HG03196 (cell line): ENCODE data around the gene ST3GAL3.

Experiments used
- ATAC-seq: cut with Tn5 transposase; IDR thresholded peaks from one replicate; pipeline ENCODE4 v1.9.1; 2021; ENCODE audit not compliant: unreplicated experiment

Gene ST3GAL3

DNA sequence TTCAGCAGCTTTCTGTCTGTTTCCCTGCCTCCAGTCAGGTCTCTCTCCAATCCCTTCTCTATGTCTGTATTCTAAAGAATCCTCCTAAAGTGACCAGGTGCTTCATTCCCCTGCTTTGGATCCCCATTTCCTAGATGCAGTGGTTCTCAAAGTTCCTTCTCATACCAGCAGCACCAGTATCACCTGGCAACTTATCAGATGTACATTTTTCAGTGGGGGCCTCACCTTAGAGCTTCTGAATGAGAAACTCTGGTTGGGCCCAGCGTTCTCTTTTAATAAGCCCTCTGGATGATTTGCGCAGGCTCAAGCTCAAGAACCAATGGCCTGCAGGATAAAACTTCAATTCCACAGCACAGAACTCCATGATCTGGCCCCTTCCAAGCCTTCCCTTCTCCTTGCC lies 200.9 kb downstream of the ST3GAL3 start:
- no peak for ATAC-seq

DNA sequence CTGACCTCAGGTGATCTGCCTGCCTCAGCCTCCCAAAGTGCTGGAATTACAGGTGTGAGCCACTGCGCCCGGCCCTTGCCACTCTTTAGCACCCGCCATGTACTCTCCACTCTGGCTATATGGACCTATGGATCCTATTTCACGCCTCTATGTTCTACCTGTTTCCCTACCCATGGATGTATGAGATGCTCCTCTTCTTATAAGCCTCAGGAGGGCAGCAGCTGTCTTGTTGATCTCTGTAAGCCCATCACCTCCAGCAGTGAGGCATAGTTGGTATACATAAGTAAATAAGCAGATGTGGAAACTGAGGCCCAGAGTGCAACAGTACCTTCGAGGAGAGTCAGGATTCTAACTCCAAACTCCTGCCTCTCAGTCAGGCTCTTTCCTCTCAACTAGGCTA lies 201.5 kb downstream of the ST3GAL3 start:
- no peak for ATAC-seq

DNA sequence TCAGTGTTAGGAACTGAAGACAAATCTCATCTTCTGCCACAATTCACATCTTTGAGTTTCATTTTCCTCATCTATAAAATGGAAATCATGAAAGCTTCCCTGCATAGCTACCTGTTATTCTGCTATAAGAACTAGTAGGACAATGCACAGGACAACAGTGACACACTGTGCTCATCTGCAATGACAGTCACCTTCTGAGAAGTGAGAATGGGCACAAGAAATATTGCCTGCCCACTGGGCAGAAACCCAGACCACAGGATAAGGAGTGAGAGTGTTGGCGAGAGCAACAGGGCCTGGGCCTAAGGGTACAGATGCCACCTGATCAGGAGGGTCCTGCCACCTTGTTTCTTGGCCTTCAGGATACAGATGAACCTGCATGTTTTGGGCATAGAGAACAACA lies 203.0 kb downstream of the ST3GAL3 start:
- ATAC-seq, result no peak

DNA sequence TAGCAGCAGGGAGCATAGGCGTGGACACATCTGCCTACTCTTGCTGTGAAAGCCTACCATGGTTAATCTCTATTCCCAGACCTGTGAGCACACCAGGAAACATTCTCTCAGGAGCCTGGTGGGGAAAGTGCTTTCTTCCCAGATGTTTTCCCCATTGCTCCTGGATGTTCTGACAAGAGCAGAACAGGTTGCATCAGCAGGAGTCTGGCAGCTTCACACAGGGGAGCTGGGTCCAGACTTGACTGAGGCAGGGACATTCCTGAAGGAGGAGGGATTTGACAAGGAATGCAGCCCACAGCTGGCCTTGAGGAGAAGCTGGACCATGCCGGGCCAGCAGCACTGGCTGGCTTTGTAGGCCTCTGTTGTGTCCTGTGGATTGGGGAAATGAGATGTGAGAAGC lies 205.3 kb downstream of the ST3GAL3 start:
- no peak for ATAC-seq

DNA sequence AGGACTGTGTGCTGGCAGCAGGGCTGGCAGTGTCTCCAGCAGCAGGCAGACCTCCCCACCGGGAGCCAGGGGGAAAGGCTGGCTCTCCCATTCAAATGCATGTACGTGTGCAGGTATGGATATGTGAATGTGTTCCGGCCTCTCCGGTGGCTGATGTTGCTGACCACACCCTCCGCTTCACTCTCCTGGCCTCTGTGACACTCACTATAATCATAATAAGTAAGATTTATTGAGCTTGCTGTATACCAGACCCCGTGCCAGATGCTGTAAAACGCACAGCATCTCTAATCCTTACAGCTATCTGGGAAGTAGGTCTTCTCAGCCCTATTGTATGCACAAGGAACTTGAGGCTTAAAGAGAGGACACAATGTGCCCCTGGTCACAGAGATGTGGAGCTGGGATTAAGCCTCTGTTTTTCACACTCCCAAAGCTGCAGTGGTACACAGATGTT lies 205.7 kb downstream of the ST3GAL3 start:
- ATAC-seq, result no peak

DNA sequence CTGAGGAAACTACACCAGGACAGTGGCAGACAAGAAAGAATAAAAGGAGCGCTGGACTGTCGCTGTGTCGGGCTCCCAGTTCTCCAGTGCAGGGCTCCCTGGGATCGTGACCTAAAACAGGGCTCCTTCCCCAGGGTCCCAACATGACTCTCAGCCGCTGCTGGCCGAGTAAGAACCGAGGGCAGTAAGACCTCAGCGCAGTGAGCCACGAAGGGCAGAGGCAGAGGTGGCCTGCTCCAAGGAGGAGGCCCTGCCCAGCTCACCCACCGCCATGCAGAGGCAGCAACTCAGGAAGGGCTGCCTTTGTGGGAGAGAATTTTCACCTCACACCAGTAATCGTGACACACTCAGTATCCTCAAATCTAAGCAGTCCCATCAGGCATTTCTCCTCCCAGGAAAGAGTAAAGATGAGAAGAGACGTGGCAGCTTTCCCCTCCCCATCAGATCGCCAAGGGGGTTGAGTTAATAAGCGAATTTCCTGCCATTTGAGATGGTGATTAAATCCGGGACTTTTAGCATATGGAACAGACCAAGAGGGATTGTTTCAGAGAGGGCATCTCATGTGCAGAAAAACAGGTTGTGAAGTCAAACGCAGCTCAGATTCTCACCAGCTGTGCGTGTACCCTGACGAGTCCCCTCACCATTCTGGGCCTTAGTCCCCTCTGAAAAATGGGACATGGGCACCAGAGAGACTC lies 206.5 kb downstream of the ST3GAL3 start:
- no peak for ATAC-seq

DNA sequence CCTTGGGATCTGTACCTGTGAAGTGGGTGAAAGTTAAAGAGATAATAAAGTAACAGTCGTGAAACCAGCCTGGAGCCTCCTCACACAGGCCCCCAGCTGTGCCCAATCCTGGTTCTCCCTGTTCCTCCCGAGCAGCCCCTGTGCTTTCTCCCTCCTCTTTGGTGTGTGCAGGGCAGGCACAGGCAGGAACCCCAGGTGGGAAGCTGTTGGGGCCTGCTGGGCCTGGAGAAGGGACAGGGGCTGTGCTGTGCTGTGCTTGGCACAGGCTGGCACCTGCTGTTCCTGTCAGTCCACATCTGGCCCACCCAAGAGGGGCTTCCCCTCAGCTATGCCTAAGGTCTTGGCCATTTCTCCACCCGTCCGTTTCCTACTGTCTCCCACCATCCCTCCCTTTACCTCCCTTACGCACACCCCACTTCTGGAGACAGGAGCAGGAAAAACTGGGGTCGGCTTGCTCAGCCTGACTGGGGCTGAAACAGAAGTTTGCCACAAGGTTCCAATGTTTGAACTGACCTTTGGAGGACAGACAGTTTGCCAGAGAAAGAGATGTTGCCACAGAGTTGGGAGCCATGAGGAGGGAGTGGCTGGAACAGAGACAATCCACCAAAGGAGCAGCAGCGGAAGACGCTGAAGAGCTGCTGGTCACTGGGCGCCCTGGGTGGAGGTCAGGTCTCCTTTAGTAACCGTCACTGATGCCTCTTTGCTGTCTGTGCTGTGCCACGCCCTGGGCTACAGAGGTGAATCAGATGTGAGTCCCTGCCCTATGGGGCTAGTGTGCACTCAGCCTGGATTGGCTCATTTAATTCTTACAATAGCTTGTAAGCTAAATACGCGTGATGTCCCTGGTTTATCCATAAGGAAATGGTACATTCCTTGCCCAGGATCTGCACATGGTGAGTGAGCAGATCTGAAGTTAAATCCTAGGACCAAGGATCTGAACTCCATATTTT lies 207.5 kb downstream of the ST3GAL3 start:
- no peak for ATAC-seq

DNA sequence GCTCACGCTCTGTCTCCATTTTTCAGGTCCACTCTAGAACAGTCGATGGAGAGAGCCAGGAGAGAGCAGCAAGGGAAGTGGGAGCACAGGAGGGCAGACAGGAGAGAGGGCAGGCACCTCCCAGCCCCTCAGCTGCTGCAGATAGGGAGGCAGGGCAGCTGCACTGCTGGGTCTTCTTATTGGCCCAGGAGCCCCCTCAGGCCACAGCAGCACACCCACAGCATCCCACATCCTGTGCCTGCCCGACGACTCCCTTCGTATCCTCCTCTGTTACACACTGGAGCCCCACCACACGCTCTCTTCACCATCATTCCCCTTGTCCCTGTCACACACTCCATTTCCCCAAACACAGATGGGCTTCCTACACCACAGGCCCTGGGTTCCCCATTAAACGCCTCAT lies 212.6 kb downstream of the ST3GAL3 start:
- ATAC-seq, result no peak

DNA sequence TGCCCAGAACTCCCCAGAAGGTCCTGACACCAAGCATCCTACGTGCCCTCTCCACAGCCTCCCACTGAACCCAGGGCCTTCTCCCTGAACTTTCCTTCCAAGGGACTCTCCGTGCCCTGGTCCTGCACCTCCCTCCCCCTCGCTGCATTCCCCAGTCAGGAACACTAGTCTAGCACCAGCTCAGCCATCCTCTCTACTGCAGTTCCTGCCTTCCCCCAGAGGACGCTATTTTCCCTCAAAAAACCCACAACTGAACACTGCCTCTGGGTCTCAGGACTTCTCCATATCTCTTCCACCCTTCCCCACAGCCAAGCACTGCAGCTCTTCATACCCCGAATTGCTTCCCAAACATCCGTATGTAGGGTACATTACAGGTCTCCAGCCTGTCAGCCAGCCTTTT lies 213.7 kb downstream of the ST3GAL3 start:
- no peak for ATAC-seq

DNA sequence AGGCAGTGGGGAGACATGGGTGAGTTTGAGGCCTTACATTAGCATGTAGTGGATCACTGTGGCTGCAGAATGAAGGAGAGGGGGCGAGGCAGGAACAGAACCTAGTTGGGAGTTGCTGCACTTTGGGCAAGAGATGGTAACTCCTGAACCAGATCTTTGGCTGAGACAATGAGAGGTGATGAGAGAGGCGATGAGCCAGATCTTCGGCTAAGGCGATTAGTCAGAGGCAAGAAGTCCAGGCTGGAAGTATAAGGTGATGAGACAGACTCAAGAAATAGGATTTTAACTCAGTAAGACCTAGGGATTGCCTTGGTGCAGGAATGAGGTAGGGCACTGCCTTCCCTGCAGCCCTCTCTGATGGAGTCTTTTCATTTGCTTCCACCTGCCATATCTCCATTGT lies 217.2 kb downstream of the ST3GAL3 start:
- no peak for ATAC-seq

DNA sequence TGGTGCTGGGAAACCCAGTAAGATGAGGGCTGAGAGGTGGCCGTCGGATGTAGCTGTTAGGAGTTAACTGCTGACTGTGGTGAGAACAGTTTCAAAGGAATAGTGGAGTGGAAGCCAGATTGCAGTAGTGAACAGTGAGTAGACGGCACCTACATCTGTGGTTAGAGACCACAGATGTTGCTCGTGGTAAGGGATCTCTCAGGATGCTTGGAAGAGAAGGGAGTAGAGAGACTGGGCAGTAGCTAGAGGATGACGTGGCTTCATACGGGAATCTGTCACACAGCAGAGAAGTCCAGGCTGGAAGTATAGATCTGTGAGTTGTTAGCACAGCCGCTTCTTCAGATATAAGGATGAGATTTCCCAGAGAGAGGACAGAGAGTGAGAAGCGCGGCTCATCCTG lies 218.5 kb downstream of the ST3GAL3 start:
- ATAC-seq, result no peak

DNA sequence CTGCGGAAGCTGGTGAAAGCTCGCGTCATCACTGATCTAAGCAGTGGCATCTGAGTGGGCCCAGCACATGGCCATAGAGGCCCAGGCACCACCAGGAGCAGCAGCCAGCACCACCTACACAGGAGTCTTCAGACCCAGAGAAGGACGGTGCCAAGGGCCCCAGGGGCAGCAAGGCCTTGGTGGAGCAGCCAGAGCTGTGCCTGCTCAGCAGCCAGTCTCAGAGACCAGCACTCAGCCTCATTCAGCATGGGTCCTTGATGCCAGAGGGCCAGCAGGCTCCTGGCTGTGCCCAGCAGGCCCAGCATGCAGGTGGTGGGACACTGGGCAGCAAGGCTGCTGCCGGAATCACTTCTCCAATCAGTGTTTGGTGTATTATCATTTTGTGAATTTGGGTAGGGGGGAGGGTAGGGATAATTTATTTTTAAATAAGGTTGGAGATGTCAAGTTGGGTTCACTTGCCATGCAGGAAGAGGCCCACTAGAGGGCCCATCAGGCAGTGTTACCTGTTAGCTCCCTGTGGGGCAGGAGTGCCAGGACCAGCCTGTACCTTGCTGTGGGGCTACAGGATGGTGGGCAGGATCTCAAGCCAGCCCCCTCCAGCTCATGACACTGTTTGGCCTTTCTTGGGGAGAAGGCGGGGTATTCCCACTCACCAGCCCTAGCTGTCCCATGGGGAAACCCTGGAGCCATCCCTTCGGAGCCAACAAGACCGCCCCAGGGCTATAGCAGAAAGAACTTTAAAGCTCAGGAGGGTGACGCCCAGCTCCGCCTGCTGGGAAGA lies 223.0 kb downstream of the ST3GAL3 start:
- ATAC-seq, result no peak

DNA sequence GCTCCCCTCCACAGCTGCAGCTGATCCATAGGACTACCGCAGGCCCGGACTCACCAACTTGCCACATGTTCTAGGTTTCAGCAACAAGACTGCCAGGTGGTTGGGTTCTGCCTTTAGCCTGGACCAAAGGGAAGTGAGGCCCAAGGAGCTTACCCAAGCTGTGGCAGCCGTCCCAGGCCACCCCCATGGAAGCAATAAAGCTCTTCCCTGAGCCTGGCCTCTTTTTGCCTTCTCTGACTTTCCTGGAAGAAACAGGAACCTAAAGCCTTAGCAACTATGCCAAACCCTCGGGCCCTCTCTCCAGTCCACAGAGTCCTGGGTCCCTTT lies 223.6 kb downstream of the ST3GAL3 start:
- ATAC-seq, result no peak

DNA sequence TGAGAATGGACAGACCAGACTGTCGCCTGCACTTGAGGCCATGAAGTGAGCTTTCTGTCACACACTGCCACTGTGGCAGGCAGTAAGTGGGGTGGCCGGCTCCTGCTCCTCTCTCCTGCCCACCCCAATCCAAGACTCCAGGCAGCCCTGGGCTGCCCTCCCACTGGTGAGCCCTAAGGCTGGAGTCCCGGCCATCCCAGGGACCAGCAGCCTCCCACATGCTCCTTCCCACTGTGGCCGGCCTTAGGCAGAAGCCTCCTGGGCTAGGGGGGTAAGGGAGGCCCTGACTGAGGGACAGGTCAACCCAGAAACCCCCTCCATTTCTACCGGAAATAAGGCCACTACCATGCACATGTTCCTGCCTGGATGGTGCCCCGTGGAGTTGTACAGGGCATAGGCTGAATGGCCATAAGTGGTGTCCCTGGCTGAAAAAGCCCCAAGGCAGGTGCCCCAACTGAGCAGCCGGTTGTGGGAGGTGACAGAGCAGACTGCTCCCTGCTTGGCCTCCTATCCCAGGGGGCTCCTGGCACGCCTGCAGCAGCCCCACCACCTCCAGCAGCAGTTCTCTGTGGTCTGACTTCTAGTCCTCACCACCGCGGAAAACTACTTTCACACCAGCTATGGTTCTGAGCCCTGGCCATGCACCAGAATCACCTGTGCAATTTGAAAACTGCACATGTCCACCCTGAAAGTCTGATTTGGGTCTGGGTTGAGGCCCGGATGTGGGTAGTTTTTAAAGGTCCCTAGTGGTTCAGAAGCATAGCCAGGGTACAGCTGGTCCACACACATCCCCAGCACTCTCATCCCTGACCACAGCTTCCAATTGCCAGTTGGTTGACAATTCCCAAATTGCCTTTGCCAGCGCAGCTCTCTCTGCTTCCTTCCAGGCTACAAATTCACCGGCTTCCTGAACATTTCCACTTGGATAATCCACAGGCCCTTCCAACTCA lies 224.7 kb downstream of the ST3GAL3 start:
- ATAC-seq, result no peak

DNA sequence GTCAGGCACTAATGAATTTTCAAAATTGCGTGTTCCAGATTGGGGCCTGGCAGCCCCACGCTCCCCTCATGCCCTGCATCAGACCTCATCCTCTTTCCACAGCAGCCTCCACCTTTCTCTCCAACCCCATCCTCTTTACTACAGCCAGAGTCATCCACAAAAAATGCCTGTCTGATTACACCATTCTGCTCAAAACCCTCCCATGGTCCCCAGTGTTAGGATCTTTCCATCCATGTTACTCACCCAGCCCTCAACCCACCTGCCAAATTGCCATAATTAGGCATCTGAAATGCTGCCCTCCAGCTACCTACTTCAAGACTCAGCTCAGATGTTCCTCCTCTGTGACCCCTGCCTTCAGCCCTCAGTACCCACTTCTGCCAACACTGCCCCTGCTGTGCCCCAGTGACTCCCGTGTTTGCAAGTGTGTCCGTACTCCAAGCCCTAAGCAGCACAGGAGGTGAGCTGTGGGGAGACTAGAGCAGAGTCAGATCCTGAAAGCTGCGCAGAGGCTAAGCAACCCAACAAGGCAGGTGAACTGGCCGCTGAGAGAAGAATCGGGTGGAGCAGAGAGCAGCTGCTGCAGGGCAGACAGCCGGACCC lies 225.6 kb downstream of the ST3GAL3 start:
- ATAC-seq, result no peak

DNA sequence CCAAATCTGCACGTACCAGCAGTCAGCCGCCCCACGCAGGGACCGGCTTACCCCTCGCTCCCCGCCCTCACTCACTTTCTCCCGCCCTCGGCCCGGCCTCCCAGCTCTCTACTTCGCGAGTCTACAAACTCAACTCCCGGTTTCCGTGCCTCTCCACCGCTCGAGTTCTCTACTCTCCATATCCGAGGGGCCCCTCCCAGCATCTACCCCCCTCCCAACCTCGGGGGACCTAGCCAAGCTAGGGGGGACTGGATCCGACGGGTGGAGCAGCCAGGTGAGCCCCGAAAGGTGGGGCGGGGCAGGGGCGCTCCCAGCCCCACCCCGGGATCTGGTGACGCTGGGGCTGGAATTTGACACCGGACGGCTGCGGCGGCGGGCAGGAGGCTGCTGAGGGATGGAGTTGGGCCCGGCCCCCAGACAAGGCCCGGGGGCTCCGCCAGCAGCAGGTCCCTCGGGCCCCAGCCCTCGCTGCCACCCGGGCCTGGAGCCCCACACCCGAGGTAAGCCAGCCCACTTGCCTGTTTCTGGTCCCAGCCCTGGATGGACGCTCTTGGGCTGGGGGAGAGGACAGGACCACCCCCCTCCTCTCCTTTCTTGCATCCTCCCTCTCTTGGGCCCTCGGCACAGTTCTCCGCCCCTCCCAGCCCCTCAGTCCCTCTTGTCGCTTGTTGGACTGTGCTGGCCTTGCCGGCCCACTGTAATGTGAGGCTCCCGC lies 226.2 kb downstream of the ST3GAL3 start, which contains the start of gene ARTN:
Gene ARTN, plus strand, starts transcription at position 416 of the 715 bp plus-strand sequence. CDS start 1,856 bp downstream, outside the sequence.
- no peak for ATAC-seq

DNA sequence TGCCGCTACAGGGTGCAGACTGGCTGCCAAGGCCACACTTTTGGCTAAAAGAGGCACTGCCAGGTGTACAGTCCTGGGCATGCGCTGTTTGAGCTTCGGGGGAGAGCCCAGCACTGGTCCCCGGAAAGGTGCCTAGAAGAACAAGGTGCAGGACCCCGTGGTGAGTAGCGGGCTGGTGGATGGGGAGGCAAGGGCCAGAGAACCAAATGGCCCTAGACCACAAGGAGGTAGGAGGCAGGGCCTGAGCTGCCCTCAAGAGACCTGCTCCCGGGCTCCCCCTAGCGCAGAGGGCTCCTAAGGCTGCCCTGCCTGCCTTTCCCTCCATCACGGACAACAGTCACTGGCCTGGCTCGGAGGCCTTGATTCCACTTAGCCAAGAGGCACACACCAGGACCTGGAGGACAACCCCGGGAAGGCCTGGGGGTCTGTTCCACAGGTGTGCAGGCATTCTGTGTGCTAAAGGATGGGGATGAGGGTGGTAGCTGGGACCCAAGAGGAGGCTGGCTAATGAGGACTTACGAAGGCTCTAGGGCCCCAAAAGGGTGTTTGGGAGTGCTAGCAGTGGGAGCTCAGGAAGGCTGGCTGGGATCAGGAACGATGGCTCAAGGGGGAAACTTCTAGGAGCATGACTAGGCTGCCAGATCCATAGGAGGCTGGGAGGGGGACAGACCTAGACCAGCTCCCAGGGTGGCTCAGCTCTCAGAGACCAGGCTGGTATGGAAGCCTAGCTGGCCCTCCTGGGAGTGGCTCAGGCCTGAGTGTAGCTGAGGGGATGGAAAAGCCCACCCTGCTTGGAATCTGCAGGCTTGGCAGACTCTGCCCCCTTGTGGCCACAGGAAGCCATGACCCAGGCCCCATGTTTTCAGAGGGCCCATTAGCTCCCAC lies 227.0 kb downstream of the ST3GAL3 start:
- no peak for ATAC-seq

DNA sequence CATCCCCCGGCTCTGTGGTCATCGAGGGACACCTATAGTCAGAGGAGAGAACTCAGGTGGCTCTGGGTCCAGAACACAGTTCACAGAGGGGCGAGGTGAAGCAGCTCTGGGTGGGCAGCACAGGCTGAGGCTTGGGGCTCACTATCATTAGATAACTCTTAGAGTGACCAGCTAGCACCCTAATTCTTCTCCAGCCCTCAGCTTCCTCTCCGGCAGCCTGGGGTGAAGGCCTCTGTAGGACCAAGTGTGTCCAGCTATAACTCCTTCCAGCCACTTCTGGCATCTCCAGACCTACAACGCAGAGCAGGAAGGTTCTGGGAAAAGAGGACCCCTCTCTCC lies 227.6 kb downstream of the ST3GAL3 start:
- no peak for ATAC-seq
